Caco-2 (cell line): ENCODE measurements around the gene SSX2IP. TPM values are rescaled to one million over a fixed set of nuclear protein-coding genes. Genes with fewer than 3 reads are reported as not detected.

ENCODE experiments used
- BruUV-seq: library from RNA; stranded (reverse); fragments of 400-500 nt; replicated peaks from 2 replicates; lab custom pipeline; 2021; lab: Mats Ljungman, UMichigan
- CTCF ChIA-PET: fragments of 300-600 bp; sonication (Branson Sonifier 250); formaldehyde crosslinking; loops from one replicate; lab custom pipeline; 2022; ENCODE audit warnings: antibody characterized with exemption; lab: Charles Lee
- POLR2A ChIA-PET: fragments of 300-600 bp; sonication (Branson Sonifier 250); formaldehyde crosslinking; loops from one replicate; lab custom pipeline; 2022; ENCODE audit warnings: antibody characterized with exemption; lab: Charles Lee
- DNase-seq, 2 experiments: peaks; one replicate each; pipeline versions ENCODE4 v3.0.0 to v3.0.0-alpha.2; 2020 to 2022
- H3K27me3 ChIP-seq: replicated peaks from 2 replicates; pipeline ENCODE4 v1.6.0; 2011; ENCODE audit warnings: low read length; ENCODE audit not compliant: control insufficient read depth, insufficient read depth
- H3K36me3 ChIP-seq: 2 replicates; pipeline ENCODE4 v1.5.1; 2011; ENCODE audit warnings: low read length; ENCODE audit not compliant: control insufficient read depth, insufficient read depth
- H3K4me1 ChIP-seq: fragments of 250-450 bp; sonication (Bioruptor Pico); 2 replicates; pipeline ENCODE4 v1.5.1; 2020; ENCODE audit warnings: mild to moderate bottlenecking
- H3K4me3 ChIP-seq: 2 replicates; pipeline ENCODE4 v1.5.1; 2011; ENCODE audit warnings: low read depth, mild to moderate bottlenecking, control low read depth, low read length
- H3K9me3 ChIP-seq: fragments of 250-450 bp; sonication (Bioruptor Pico); 2 replicates; pipeline ENCODE4 v1.5.1; 2020; ENCODE audit warnings: mild to moderate bottlenecking, moderate library complexity
- H3K27ac Mint-ChIP-seq: one replicate; pipeline ENCODE4 v1.8.0; 2022; ENCODE audit warnings: mixed read lengths; ENCODE audit not compliant: unreplicated experiment
- H3K27me3 Mint-ChIP-seq: one replicate; pipeline ENCODE4 v1.8.0; 2022; ENCODE audit warnings: mixed read lengths; ENCODE audit not compliant: insufficient read depth, unreplicated experiment
- H3K36me3 Mint-ChIP-seq: one replicate; pipeline ENCODE4 v1.8.0; 2022; ENCODE audit warnings: mild to moderate bottlenecking, mixed read lengths; ENCODE audit not compliant: insufficient read depth, unreplicated experiment
- H3K4me1 Mint-ChIP-seq: one replicate; pipeline ENCODE4 v1.8.0; 2022; ENCODE audit warnings: low read depth, mixed read lengths; ENCODE audit not compliant: unreplicated experiment
- H3K4me3 Mint-ChIP-seq: one replicate; pipeline ENCODE4 v1.8.0; 2022; ENCODE audit warnings: mild to moderate bottlenecking, moderate library complexity, mixed read lengths; ENCODE audit not compliant: unreplicated experiment
- H3K9me3 Mint-ChIP-seq: one replicate; pipeline ENCODE4 v1.8.0; 2022; ENCODE audit warnings: mixed read lengths; ENCODE audit not compliant: unreplicated experiment
- intact Hi-C: fragments of 100-400 bp; cut with micrococcal nuclease; formaldehyde crosslinking; loops from one replicate; pipeline ENCODE4 v1.10.0; 2022; ENCODE audit not compliant: unreplicated experiment
- total RNA-seq: library from RNA; stranded (reverse); gene quantifications from 2 replicates; pipeline ENCODE4 v1.2.3, GENCODE V29; 2022
- TF ChIP-seq, protein P1 (sequence below), 2 experiments: fragments of 200-600 bp in 1 of 2; IDR thresholded peaks; 1 replicate in 1 of 2; 2 replicates in 1 of 2; pipeline versions ENCODE4 v1.5.1 to v1.8.0; 2011 to 2022; ENCODE audit warnings: antibody characterized with exemption in 1 of 2, control low read depth in 1 of 2, inconsistent platforms in 1 of 2, low read depth in 1 of 2, low read length in 1 of 2, mild to moderate bottlenecking in 1 of 2, moderate library complexity in 1 of 2; ENCODE audit not compliant: insufficient read depth in 1 of 2, severe bottlenecking in 1 of 2, unreplicated experiment in 1 of 2

Gene SSX2IP
- total RNA-seq, 1 experiment from 2014 or later, result 15.3 TPM

DNA sequence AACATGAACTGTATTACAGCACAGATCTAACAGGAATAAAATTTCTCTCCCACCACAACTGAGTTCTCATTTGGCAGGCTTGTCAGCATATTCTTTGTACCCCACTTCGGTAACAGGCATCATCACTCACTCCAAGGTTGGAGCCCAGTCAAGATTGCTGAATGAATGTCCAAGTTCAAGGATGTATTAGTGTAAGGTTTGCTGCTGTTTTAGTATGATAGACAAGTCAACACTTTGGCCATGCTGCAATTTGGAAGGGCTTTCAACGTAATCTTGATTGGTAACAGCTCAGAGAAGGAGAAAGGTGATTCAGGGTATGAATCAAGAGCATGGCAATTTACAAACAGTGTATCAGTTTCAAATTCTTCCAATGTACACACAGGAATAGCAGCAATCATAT, 6.8 kb downstream of the SSX2IP start:
- Mint-ChIP-seq H3K36me3 (no peaks in the 10 kb centered on the region), H3K27ac (no peak overlapping the region), H3K27me3 (no peaks in the 10 kb centered on the region), H3K4me1 (no peaks in the 10 kb centered on the region), H3K4me3 (no peak overlapping the region), H3K9me3 (no peaks in the 10 kb centered on the region)
- no peaks in the 10 kb centered on the region for H3K9me3 ChIP-seq
- ChIA-PET POLR2A (no interaction called here), CTCF (no interaction called here)
- H3K4me1 ChIP-seq, result peaks cover under 1% of the 10 kb centered on the region
- TF ChIP-seq, protein P1, sequence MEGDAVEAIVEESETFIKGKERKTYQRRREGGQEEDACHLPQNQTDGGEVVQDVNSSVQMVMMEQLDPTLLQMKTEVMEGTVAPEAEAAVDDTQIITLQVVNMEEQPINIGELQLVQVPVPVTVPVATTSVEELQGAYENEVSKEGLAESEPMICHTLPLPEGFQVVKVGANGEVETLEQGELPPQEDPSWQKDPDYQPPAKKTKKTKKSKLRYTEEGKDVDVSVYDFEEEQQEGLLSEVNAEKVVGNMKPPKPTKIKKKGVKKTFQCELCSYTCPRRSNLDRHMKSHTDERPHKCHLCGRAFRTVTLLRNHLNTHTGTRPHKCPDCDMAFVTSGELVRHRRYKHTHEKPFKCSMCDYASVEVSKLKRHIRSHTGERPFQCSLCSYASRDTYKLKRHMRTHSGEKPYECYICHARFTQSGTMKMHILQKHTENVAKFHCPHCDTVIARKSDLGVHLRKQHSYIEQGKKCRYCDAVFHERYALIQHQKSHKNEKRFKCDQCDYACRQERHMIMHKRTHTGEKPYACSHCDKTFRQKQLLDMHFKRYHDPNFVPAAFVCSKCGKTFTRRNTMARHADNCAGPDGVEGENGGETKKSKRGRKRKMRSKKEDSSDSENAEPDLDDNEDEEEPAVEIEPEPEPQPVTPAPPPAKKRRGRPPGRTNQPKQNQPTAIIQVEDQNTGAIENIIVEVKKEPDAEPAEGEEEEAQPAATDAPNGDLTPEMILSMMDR (IDR thresholded peaks at IDR 0.05; ENCODE audit: insufficient read depth in 1 of 2, low read depth in 1 of 2, low read length in 1 of 2, severe bottlenecking in 1 of 2, unreplicated experiment in 1 of 2), result no peak
- DNase-seq, result no peak
- H3K27me3 ChIP-seq, result no peaks in the 10 kb centered on the region
- no peak overlapping the region for H3K4me3 ChIP-seq
- H3K36me3 ChIP-seq, result no peaks in the 10 kb centered on the region
- intact Hi-C loops, result no loop called here
- no TSS peak for BruUV-seq

DNA sequence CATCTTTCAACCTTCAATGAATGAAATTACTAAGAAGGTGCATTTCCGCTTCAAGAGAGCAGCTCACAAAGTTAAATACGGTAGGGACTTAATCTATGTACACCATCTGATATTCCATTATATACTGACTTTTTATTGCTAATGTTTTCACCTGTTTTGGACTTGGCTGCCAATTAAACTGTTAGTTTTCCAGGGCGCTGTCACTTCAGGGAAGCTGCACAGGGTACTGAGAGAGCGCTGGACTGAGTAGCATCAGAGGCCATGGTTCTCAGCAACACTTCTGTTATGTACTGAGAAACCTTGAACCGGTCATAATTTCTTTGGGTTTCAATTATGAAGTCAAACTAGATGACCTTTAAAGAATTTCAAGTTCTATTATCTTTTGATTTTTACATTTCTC, 8.2 kb downstream of the SSX2IP start:
- BruUV-seq, result no TSS peak
- CTCF ChIA-PET, result no interaction called here
- no peaks in the 10 kb centered on the region for H3K4me1 Mint-ChIP-seq

DNA sequence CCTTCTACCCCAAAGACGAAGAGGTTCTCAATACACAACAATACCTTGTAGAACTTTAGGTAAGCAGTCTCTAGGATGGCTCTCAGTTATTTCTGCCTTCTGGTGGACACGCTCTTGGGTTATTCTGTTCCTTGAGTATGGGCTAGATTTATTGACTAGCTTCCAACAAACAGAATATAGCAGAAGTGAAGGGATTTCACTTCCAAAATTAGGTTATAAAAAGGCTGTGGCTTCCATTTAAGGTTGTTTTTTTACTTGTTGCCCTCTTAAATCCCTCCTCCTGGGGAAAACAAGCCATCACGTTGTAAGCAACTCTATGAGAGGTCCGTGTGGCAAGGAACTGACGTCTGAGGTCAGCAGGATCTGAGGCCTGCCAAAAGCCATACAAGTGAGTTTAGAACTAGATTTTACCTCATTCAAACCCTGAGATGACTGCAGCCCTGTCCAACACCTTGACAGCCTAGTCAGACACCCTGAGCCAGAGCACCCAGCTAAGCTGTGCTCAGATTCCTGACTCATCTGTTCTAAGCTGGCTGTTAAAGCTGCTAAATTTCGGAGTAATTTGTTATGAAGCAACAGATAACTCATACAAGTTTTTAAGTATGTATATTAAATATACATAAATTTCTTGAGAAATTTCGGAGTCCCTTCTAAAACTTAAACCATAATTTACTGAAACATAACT, 12.7 kb downstream of the SSX2IP start:
- intact Hi-C loops, result no loop called here
- H3K27me3 Mint-ChIP-seq, result no peaks in the 10 kb centered on the region
- H3K4me1 Mint-ChIP-seq, result no peaks in the 10 kb centered on the region
- Histone ChIP-seq H3K9me3 (no peaks in the 10 kb centered on the region), H3K4me1 (peaks cover 6% of the 10 kb centered on the region; the same call in 1 of the 2 replicates), H3K4me3 (no peak overlapping the region), H3K36me3 (no peaks in the 10 kb centered on the region), H3K27me3 (no peaks in the 10 kb centered on the region)
- no peak for DNase-seq
- CTCF ChIA-PET, result no interaction called here
- TF ChIP-seq, protein P1 (IDR thresholded peaks at IDR 0.05; ENCODE audit: insufficient read depth in 1 of 2, low read depth in 1 of 2, low read length in 1 of 2, severe bottlenecking in 1 of 2, unreplicated experiment in 1 of 2), result no peak
- H3K36me3 Mint-ChIP-seq, result no peaks in the 10 kb centered on the region
- POLR2A ChIA-PET, result no interaction called here
- BruUV-seq, result no TSS peak
- no peaks in the 10 kb centered on the region for H3K9me3 Mint-ChIP-seq
- H3K4me3 Mint-ChIP-seq, result no peak overlapping the region
- H3K27ac Mint-ChIP-seq, result no peak overlapping the region

More for the DNA sequence above, 8.2 kb downstream of the SSX2IP start:
- Histone ChIP-seq H3K36me3 (no peaks in the 10 kb centered on the region), H3K4me1 (no peaks in the 10 kb centered on the region), H3K4me3 (no peak overlapping the region), H3K9me3 (no peaks in the 10 kb centered on the region), H3K27me3 (no peaks in the 10 kb centered on the region)
- DNase-seq, result no peak
- TF ChIP-seq, protein P1 (IDR thresholded peaks at IDR 0.05; ENCODE audit: insufficient read depth in 1 of 2, low read depth in 1 of 2, low read length in 1 of 2, severe bottlenecking in 1 of 2, unreplicated experiment in 1 of 2), result no peak
- POLR2A ChIA-PET, result no interaction called here
- no peaks in the 10 kb centered on the region for H3K27me3 Mint-ChIP-seq
- H3K36me3 Mint-ChIP-seq, result no peaks in the 10 kb centered on the region
- no peak overlapping the region for H3K4me3 Mint-ChIP-seq
- intact Hi-C loops, result no loop called here
- no peak overlapping the region for H3K27ac Mint-ChIP-seq
- no peaks in the 10 kb centered on the region for H3K9me3 Mint-ChIP-seq
